ENCODE data around the gene EZH1. TPM values are rescaled to one million over a fixed set of nuclear protein-coding genes. Genes with fewer than 3 reads are reported as not detected.

EZH1 gene
- total RNA-seq = 5.2 and 15.0 TPM in 2 replicates

DNA sequence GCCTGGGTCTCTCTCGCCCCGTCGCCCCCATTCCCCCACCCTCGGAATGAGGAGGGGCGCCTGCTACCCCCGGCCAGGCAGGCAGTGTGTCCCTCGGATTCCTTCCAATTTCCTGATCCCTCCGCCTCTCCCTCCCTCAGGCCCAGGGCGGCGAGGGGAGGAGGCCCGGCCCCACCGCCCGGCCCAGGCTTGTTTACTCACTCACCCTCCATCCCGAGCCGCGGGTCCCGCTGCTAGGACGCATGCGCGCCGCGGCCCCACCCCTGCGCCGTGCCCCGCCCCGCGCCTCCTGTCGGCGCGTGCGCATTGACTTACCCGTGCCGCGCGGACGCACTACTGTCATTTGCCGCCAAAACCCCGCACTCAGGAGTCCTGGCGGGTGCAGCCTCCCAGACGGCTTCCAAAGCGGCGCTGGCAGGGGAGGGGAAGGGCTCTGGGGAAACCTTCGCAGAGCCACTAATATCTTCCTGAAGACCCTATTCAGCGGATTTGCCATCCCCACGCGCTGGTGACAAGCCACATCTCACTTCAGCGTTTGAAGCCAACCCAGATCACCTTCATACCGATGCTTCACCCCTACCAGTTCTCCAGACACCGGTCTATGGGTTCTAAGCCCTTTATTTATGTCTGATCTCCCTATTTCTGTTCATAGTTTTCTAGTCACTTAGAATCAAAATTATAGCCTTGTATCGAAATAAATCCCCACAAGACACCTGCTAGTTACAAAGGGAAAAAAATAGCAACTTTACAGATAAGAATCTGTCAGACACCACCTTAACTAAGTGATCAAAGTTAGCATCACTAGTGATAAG is at the start of gene EZH1:
Gene EZH1, minus strand, starts transcription at position 235 of the 812 bp plus-strand sequence. CDS start 16,099 bp downstream, outside the sequence.

DNA sequence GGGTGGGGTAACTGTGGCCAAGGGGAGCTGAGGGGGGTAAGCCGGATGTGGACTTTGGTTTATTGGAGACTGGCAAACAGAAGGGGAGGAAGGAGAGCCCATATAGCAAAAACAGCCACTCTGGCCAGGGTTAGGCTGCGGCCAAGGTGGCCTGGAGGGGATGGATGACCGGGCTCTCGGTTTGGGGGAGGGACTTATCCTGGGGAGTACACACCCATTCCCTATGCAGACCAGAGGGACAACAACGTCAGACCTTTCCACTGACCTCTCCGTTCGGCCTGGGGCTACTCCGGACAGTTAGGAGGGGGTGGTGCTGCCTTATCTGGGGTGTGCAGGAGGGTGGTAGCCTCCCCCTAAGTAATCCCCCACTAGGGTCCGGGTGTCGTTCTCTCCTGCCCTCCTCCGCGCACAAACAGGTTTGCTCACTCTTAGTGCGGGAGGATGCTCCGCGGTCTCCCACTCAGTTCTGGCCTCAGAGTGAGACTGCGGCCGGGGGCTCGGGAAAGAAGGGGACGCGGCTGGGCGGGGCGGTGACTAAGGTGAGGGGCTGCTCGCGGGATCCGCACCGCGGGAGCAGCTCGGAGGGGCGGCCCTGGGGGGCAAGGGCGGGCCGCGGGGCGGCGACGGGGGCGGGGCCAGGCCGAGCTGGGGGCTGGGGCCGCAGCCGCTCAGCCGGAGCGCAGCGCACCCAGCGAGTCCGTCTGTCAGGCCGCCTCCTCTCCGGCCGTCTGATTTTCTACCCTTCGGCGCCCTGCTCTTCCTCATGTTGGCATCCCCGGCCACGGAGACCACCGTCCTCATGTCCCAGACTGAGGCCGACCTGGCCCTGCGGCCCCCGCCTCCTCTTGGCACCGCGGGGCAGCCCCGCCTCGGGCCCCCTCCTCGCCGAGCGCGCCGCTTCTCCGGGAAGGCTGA is 35.4 kb upstream of the EZH1 start, which contains the start of gene WNK4:
Gene WNK4, plus strand, starts transcription at position 675 of the 915 bp plus-strand sequence. Its CDS starts 89 bp downstream, at position 764.

DNA sequence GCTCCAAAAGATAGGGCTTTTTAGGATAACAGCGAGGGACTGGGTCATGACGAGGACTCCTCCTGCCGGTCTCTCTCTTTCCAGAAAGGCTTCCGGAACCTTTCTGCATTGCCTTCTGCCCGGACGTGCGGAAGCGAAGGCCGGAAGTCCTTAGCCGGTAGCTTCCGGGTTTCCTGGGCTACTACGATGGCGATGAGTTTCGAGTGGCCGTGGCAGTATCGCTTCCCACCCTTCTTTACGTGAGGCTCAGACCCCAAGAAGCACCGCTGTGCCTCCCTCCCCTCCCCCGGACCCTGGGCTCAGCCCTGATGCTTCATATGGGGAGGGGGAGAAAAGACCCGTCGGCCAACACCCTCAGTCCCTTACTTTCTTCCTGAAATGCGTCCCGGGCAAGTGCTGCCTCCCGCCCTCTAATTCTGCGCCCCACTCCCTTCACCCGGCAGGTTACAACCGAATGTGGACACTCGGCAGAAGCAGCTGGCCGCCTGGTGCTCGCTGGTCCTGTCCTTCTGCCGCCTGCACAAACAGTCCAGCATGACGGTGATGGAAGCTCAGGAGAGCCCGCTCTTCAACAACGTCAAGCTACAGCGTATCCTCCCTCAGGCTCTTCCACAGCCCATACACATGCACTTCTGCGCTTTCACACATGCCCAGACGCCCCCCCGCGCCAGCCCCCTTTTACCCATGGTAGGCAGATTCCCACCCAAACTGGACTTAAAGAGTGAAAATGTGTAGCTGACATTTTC is 28.6 kb upstream of the EZH1 start, which contains the start of gene VPS25:
Gene VPS25, plus strand, starts transcription at position 160 of the 746 bp plus-strand sequence. Its CDS starts 27 bp downstream, at position 187.

DNA sequence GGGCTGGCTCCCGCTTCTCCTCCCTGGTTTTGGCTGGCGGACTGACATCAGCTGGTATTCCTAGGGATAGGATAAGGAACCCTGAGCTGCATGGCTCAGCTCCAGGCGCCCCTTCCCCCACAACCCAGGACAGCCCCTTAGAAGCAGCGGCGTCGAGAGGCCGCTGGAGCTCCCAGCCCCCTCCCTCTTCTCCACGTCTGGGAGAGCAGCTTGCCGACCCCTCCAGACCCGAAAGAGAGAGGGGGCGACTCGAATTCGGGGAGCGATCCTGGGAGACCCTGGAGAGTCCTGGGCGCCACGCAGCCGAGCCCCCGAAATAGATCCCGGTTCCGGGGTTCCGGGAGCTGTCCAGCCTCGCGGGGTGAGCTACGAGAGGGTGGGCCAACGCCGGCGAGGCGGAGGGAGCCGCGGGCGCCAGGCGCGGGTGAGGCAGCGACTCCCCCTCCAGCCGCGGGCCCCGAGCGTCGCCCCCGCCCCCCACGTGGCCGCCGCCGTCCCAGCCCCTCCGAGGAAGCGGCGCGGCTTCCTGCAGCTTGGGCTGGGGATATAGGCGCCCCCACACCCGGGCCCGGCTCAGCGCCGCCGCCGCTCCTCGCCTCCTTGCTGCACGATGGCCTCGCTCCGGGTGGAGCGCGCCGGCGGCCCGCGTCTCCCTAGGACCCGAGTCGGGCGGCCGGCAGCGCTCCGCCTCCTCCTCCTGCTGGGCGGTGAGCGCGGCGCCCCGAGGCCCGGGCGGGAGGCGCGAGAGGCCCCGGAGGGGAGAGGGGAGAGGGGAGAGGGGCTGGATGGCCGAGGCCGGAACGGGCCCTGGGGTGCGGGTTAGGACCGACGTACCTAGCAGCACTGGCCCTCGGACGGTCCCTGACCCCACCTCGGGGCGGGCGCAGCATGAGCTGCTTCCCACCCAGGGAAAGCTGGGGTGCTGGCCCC is 16.1 kb upstream of the EZH1 start, which contains the start of gene RAMP2:
Gene RAMP2, plus strand, starts transcription at position 576 of the 930 bp plus-strand sequence. Its CDS starts 35 bp downstream, at position 611.

DNA sequence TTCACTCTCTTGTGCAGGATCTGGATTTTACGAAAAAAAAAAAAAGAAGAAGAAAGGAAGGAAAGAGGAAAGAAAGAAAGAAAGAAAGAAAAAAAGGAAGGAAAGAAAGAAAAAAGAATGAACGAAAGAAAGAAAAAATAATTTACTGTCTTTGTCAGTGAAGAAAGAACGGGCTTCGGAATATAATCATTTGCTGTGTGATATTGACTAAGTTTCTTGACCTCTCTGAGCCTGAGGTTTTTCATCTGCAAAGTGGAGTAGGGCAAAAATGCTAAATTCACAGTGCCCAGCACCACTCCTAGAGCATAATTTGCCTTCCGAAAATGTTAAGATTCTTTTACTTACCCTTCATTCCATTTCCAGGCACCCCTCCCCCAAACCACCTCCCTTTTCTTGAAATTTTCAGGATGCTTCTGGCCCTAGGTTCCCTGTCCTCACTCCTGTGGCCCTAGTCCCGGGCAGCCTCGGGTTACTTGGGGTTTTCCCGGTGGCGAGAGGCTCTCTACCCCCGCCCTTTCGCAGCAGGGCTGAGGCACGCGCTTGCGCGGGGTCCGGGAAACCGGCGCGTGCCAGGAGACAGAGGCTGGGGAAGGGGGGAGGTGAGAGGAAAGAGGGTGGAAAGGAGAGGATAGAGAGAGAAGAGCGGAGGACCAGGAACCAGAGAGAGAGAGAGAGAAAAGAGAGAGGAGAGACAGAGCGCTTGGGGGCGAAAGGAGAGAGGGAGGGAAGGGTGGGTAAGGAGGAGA is 62.7 kb downstream of the EZH1 start, which contains the start of gene CNTNAP1:
Gene CNTNAP1, plus strand, starts transcription at position 556 of the 746 bp plus-strand sequence. CDS start 299 bp downstream, outside the sequence.

DNA sequence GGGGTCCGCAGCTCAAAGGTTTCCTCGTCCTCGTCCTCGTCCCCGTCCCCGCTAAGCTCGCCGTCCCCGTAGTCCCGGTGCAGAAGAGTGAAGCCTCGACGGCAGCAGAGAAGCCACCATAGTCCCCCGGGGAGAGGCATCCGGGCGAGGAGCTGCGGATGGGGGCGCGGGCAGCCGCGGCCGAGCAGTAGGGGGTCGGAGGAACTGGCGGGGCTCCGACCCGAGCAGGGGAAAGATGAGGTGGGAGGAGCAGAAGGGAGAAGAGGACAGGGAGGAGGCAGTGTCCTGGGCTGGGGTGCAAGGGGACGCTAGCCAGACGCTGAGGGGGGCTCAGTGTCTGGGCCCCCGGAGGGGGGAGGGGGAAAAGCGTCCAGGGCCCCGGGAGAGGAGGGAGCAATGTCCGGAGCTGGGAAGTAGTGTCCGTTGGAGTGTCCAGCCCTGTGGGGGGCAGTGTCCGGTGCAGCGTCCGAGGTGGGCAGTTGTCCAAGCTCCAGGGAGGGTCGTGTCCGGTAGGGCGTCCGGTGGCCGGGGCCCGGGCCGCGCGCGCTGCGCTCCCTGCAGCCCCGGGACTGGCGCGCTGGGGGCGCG is 68.3 kb downstream of the EZH1 start, which contains the start of gene PLEKHH3:
Gene PLEKHH3, minus strand, starts transcription at position 571 of the 588 bp plus-strand sequence. Its CDS starts 431 bp downstream, at position 140.

DNA sequence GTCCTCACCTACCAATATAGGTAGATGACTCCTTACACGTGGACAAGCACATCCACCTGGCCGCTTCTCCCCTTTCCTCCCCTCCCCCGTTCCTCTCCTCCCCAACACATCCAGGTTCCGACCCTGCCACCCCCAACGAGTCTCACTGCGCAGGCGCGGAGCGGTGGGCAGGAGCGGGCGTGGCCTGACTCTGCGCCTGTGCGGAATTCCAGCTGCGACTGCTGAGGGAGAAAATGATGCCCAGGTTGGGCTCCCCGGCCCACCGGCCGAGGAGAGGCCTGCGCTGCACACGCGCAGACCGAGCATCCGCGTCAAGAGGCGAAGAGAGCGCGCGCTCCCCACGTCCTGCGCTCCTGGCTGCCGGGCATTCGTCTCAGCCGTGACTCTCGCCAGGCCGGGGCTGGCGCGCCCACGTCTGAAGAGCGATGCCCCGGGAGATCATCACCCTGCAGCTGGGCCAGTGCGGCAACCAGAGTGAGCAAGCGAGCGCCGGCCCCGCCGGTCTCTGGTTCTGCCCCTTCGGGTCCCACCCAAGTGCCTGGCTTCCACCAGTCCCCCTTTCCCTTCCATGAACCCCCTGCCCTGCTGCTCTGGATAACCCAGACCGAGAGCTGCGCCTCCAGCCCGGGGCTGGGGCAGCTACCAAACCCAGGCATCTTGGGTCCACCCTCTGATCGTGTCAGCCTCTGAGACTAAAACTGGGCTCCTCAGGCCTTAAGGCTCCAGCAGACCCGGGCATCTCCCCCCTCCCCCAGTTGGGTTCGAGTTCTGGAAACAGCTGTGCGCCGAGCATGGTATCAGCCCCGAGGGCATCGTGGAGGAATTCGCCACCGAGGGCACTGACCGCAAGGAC is 85.5 kb downstream of the EZH1 start, which contains the start of gene TUBG2:
Gene TUBG2, plus strand, starts transcription at position 206 of the 853 bp plus-strand sequence. Its CDS starts 220 bp downstream, at position 426.

Other genes starting within 250 kb of the EZH1 start
- 35.8 and 77.3 TPM in 2 replicates for gene NAGLU, start 208.8 kb downstream of the EZH1 start, total RNA-seq
- gene HSD17B1, start 192.1 kb downstream of the EZH1 start, total RNA-seq = 1.1 and 4.4 TPM in 2 replicates
- 44.5 and 55.6 TPM in 2 replicates for gene COASY, start 182.9 kb downstream of the EZH1 start, total RNA-seq
- gene MLX, start 177.9 kb downstream of the EZH1 start, total RNA-seq = 26.2 and 27.4 TPM in 2 replicates
- 2.2 and 13.2 TPM in 2 replicates for gene PSMC3IP, start 167.3 kb downstream of the EZH1 start, total RNA-seq
- gene RETREG3, start 135.7 kb downstream of the EZH1 start, total RNA-seq = 40.9 and 65.5 TPM in 2 replicates
- gene TUBG1, start 135.4 kb downstream of the EZH1 start, total RNA-seq = 56.2 and 201 TPM in 2 replicates
- gene TUBG2, start 85.8 kb downstream of the EZH1 start, total RNA-seq = 17.1 and 18.9 TPM in 2 replicates
- 15.8 and 22.2 TPM in 2 replicates for gene PLEKHH3, start 68.0 kb downstream of the EZH1 start, total RNA-seq
- gene CCR10, start 63.2 kb downstream of the EZH1 start, total RNA-seq = 5.4 and 13.8 TPM in 2 replicates
- 9.8 and 15.8 TPM in 2 replicates for gene CNTNAP1, start 62.5 kb downstream of the EZH1 start, total RNA-seq
- gene RAMP2, start 16.2 kb upstream of the EZH1 start, total RNA-seq = 5.1 TPM in 2 replicates
- gene VPS25, start 28.4 kb upstream of the EZH1 start, total RNA-seq = 123 and 129 TPM in 2 replicates
- 4.8 and 6.7 TPM in 2 replicates for gene WNK4, start 35.6 kb upstream of the EZH1 start, total RNA-seq
- 73.0 and 80.6 TPM in 2 replicates for gene COA3, start 53.7 kb upstream of the EZH1 start, total RNA-seq
- not detected in 2 replicates for gene CNTD1, start 53.8 kb upstream of the EZH1 start, total RNA-seq
- 103 and 170 TPM in 2 replicates for gene BECN1, start 79.2 kb upstream of the EZH1 start, total RNA-seq
- gene PSME3, start 88.4 kb upstream of the EZH1 start, total RNA-seq = 77.8 and 137 TPM in 2 replicates
- gene AOC2, start 99.5 kb upstream of the EZH1 start, total RNA-seq = 0.65 and 0.89 TPM in 2 replicates
- 0.38 TPM in 1 of 2 replicates, not detected in the other for gene AOC3, start 106.2 kb upstream of the EZH1 start, total RNA-seq
- gene G6PC1, start 155.8 kb upstream of the EZH1 start, total RNA-seq = not detected in 2 replicates
- gene AARSD1, start 219.4 kb upstream of the EZH1 start, total RNA-seq = 22.8 and 30.0 TPM in 2 replicates
- gene PTGES3L, start 235.0 kb upstream of the EZH1 start, total RNA-seq = 1.3 and 2.9 TPM in 2 replicates
- gene RUNDC1, start 235.5 kb upstream of the EZH1 start, total RNA-seq = 6.4 and 9.0 TPM in 2 replicates

Data from mesangial cell (primary cell).